ENCODE data around the gene PFN2.
"Not testable (repeated sequence)": the region's sequence is repeated elsewhere in the genome, so short reads cannot be mapped to it uniquely, and the experiment has no call there.

The PFN2 gene

DNA sequence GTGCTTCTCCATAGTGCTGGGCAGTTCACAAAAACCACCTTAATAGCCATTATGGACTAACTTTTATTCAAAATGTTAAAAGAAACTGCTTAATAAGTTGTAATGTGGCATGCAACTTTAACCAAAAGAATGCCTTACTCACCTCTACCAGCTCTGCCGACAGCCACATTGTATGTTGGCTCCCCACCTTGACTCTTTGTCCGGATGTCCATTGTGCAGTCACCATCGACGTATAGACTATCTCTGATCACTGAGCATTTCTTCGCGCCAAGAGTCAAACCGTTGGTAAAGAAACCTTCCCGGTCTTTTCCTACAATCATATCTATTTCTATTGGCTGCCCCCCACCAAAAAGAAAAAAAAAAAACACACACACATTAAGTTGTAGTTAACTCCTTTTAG, 2.5 kb downstream of the PFN2 start:
- peak; percentile 75 for DNase-seq (ENCODE audit: low spot score)

DNA sequence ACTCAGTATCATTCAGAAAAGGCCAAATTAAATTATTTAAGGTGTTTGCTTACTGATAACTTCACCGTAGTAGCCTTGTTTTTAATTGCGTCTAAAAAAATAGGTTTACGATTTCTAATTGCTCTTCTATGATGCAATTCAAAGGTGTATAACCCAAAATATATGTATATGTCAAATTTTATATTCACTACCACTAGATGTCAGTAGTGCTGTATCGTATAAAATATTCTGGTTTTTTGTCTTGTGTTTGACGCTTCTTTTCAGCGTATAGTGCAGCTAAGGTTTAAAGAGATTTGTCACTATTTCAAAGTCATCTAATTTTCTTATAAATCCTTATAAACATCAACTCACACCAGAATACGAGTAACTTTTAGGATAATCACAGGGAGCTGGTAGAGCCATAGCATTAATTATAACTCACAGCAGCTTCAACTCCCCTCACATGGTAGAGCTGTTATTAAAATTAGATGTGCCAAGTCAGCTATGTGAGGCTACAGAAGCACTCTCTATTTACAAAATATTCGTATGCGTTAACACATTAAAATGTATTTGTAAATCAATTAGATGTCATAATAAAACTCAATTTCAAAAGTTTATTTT, 3.5 kb downstream of the PFN2 start:
- peak; percentile 76 for DNase-seq (ENCODE audit: low spot score)

DNA sequence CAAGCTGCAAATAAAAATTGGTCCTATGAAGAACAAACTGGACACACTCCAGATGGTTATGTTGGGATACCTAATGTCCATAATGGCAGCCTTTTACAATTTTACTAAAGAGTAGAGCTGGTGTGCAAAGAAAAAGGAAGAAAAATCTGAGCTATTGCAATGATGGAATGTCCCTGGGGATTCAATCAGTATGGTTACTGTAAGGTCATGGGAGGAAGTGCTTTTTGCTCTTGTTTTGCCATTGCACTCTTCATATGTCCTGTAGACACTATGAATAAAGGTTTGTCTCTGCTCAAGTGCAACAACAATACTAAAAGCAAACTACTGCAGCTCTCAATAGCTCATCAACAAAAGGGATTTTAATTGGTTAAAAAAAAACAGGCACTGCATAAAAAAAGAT, 5.4 kb downstream of the PFN2 start:
- DNase-seq (ENCODE audit: low spot score): no peak

DNA sequence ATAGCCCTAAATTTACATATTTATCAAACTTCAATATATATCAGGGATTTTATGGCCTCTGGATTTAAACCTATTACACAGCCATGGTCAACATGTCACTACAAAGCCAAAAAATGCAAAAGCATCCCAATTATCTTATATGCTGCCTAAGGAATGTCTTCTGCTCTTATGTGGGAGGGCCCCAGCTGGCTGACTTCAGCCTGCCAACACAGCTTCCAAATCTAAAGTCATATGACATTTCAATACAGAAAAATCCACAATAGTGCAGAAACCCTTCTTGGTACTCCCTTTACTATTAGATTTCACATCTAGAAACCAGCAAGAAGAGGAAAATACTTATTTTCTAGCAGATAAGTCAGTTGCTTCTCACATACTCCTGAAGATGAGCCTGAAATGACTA, 6.4 kb downstream of the PFN2 start:
- no peak for DNase-seq (ENCODE audit: low spot score)

DNA sequence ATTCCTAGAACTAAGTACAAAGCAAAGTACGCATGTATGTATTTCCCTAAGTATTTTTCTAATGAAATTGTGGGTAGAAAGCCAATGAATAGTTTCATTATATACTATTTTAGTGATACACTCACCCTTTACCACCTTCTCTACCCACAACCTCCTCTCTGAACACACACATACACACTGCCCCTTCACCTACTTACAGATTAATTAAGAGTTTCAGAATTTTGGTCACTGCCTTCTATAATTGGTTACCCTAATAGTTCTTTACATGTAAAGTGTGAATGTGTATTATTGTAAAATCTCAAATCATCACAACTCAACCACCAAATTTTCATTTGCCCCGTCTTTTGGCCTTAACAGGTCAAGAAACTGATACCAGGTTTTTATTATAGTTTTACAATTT, 7.2 kb downstream of the PFN2 start:
- no peak for DNase-seq (ENCODE audit: low spot score)

DNA sequence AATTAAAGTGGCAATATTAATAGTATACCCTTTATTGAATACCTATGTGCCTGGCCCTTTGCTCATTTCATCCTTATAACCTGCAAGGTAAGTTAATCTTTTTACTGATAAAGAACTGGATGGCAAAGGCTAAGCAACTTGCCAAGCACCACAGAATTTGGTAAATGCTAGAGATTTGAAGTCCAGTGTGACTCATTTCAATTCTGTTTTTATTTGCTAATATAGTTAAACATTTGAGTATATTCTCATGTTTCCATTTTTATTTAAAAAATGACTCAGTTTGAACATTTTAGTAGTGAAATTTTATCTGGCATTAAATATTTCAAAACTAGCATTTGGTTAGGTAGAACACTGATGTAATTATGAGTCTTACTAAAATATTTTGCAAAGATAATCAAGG, 11.3 kb downstream of the PFN2 start:
- DNase-seq (ENCODE audit: low spot score): no peak

DNA sequence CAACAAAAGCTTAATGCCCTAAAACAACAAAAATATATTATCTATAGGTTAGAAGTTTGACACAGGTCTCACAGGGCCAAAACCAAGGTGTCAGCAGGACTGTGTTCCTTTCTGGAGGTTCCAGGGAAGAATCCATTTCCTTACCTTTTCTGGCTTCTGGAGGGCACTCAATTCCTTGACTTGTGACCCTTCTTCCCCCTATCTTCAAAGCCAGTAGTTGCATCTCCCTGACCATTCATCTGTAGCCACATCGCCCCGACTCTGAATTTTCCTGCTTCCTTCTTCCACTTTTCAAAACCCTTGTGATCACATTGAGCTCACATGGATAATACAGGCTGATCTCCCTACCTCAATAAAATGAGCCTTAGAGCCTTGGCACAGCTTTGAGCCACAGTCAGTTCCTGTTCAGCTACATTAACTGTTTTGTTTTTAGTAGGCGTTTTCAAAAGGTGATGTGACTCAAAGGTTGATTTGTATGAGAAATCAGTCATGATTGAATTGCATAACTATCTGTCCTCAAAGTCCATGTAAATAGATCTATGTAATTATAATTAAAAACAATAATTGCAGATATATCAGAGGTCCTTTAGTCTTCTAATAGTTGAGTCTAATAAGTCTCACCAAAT, 12.4 kb downstream of the PFN2 start:
- DNase-seq (ENCODE audit: low spot score): no peak

DNA sequence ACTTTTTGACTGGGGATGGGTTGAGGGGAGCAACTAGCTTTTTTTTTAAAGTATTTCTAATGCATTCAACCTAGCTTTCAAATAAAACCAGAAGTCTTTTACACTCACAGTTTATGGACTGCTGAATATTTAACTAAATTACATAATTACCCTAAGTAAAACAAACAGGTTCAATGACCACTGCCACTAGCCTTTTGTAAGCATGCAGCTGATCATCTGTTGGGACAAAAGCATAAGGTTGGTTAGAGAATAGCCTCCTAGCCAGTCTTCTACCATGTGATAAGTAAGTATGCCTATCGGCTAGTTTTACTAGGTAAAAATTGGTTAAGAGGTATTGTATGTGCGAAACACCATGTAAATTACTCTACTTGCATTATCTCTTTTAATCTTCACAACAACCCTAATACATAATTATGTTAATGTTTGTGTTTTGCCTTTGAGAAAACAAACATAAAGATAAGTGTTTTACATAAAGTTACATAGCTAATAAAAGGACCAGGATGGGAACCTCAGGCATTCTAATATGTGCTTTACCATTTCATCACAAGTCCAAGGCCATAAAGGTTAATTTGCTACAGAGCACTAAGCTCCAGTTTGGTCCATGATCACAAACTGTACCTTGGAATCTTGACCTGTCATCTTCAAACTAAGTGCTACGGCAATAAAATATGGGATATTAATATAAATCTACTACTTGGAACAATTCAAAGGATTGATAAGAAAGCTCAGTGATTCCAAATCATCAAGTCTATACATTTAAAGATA, 13.2 kb downstream of the PFN2 start:
- no peak for DNase-seq (ENCODE audit: low spot score)

DNA sequence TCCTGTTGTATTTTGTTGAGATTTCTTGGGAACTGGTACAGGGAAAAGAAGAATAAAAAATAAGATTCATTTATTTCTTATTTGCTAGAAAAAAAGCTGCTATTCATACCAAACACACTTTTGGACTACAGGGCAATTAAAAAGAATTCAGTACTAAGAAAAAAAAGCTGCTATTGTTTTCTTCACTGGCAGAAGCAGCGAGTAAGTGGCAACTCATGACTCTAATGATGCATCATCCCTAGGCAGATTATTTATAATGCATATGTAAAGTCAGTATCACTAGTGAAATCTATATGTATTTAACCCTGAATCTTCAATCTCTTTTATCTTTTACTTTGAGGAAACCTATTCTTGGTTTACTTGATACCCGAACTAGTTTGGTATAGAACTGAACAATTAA, 15.2 kb downstream of the PFN2 start:
- DNase-seq (ENCODE audit: low spot score): no peak

DNA sequence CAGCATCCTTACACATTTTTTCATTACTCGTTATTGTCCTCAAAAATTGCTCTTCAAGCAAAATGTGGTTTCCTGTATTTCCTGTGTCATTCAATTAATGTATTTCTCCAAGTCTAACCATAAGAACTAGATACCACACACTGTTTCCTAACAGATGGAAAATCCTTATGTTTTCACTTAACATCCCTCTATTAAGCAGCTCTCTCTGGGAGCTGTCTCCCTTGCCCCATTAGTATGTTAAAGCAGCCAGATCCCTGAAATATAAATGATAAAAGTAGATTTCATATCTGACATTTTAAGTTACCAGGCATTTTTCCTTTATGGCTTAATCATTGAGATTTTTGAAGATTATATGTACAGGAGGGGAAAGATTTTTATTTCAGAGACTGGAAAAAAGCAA, 15.9 kb downstream of the PFN2 start:
- no peak for DNase-seq (ENCODE audit: low spot score)

DNA sequence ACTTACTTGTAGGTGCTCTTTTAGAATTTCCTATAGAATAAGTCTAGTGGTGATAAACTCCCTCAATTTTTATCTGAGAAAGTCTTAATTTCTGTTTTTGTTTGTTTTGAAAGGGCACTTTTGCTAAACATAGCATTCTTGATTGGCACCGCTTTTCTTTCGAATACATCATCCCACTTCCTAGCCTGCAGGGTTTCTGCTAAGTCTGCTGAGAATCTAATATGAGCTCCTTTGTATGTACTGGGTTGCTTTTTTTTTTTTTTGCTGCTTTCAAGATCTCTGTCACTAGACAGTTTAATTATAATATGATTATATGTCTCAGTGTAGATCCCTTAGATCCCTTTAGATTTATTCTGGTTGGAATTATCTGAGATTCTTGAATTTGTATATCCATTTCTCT, 21.5 kb downstream of the PFN2 start:
- DNase-seq (ENCODE audit: low spot score): no peak

DNA sequence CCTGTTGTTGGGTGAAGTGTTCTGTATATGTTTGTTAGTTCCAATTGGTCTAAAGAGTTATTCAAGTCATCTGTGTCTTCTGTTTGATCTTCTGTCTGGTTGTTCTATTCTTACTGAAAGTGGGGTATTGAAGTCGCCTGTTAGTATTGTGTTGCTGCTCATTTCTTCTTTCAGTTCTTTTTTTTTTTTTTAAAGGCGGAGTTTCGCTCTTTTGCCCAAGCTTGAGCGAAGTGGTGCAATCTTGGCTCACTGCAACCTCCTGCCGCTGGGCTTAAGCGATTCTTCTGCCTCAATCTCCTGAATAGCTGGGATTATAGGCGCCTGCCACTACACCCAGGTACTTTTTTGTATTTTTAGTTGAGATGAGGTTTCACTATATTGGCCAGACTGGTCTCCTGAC, 23.5 kb downstream of the PFN2 start:
- DNase-seq (ENCODE audit: low spot score): no peak

DNA sequence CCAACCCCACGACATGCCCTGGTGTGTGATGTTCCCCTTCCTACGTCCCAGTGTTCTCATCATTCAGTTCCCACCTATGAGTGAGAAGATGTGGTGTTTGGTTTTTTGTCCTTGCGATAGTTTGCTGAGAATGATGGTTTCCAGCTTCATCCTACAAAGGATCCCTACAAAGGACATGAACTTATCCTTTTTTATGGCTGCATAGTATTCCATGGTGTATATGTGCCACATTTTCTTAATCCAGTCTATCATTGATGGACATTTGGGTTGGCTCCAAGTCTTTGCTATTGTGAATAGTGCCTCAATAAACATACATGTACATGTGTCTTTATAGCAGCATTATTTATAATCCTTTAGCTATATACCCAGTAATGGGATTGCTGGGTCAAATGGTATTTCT, 26.7 kb downstream of the PFN2 start:
- DNase-seq (ENCODE audit: low spot score): not testable (repeated sequence)

DNA sequence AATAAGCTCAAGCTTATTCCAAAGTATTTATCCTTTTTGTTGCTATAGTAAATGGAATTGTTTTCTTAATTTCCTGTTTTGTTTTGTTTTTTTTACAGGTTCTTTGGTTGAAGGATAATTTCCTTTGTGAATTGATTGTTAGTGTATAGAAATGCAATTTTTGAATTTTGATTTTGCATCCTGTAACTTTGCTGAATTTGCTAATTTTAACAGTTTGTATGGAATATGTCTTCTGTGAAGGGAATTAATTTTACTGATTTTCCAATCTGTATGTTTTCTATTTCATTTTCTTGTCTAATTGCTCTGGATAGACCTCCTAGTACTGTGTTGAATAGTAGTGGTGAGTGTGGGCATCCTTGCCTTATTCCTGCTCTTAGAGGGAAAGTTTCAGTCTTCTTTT, 28.3 kb downstream of the PFN2 start:
- DNase-seq (ENCODE audit: low spot score): no peak

DNA sequence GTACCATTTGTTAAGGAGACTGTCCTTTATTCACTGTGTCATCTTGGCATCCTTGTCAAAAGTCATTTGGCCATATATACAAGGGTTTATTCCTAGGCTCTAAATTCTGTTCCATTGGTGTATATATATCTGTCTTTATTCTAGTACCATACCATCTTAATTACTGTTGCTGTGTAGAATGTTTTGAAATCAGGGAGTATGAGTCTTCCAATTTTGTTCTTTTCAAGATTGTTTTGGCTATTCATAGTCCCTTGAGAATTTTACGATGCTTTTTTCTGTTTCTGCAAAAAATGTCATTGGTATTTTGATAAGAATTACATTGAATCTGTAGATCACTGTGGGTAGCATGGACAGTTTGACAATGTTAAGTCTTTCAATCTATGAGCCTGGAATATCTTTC, 28.7 kb downstream of the PFN2 start:
- DNase-seq (ENCODE audit: low spot score): no peak

DNA sequence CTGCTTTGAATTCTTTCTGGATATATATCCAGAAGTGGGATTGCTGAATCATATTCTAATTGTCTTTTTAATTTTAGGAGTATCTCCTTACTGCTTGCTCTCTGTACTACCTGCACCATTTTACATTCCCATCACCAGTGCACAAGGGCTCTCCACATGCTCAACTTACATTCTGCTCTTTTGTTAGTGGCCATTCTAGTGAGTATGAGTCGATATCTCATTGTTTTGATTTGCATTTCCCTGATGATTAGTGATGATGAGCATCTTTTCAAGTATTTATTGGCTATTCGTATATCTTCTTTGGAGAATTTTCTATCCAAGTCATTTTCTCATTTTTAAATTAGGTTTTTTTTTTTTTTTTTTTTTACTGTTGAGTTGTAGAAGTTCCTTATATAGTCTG, 29.5 kb downstream of the PFN2 start:
- DNase-seq (ENCODE audit: low spot score): no peak

DNA sequence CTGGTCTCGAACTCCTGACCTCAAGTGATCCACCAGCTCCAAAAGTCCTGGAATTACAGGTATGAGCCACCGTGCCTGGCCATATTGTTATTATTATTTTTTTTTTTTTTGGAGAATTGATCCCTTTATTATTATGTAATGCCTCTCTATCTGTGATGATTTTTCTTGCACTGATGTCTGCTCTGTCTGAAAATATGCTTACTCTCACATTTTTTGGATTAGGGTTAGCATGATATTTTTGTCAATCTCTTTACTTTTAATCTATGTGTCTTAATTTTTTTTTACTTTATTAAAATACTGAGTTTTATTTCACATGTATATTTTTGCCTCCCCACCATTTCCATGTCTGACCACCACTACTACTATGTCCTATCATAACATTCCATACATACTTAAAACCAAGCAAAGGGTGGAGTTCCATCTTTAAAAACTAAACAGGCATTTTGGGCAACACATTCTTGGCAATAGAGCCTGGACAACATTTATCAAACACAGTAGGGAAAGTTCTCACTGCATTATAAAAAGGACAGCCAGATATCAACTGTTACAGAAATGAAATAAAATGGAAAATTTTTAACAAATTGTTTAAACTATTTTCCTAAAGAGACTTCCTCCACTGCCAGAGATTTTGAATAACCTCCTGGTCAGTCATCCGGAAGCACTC, 32.2 kb downstream of the PFN2 start:
- DNase-seq (ENCODE audit: low spot score): not testable (repeated sequence)

DNA sequence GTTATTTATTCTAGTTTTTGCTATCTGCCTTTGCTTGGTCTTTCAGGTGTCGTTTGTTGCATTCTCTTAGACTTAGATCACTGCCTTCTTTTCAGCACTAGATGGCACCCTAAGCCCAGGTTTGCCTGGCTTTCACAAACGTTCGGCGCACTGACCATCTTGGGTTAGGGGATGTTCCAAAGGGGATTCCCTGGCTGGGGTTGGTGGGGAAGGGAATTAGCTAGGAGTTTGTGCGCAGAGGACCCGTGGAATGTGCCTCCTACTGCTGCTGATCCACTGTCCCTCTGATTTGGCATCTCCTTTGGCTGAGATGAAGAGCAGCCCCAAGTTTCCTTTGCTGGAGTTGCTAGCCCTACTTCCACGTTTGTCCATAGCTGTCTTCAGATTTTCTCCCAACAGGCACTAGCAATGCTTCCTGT, 33.9 kb downstream of the PFN2 start:
- peak; percentile 46 for DNase-seq (ENCODE audit: low spot score)

DNA sequence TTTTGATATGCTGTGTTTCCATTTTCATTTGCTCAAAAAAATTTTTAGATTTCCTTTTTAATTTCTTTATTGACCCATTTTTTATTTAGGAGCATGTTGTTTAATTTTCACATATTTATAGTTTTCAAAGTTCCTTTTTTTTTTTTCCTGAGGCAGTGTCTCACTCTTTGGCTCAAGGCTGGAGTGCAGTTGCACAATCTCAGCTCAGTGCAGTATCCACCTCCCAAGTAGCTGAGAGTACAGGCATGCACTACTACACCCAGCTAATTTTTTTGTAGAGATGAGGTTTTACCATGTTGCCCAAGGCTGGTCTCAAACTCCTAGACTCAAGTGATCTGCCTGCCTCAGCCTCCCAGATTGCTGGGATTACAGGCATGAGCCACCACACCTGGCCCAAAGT, 36.2 kb downstream of the PFN2 start:
- no peak for DNase-seq (ENCODE audit: low spot score)

DNA sequence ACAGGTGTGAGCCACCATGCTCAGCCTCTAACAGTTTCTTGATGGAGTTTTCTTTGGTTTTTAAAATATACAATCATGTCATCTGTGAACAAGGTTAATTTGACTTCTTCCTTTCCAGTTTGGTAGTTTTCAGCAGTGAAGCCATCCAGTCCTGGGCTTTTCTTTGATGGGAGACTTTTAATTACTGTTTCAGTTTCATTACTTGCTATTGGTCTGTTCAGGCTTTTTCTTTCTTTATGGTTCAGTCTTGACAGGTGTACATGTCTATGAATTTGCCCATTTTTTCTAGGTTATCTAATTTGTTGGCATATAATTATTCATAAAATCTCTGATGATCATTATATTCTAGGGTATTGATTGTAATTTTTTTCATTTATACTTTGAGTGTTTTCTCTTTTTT, 36.8 kb downstream of the PFN2 start:
- no peak for DNase-seq (ENCODE audit: low spot score)

DNA sequence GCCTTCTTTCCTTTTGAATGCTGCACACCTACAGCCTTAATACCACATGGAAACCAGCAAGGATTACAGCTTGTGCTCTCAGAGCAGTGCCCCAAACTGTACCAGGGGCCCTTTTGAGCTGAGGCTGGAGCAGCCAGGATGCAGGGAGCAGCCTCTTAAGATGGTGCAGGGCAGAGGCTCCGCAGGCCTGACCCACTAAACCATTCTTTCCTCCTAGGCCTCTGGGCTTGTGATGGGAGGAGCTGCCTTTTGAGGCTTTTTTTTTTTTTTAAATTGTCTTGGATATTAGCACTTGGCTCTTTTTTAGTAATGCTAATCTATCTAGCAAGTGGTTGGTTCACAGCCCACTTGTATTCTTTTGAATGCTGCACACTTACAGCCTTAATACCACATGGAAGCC, 37.7 kb downstream of the PFN2 start:
- no peak for DNase-seq (ENCODE audit: low spot score)

DNA sequence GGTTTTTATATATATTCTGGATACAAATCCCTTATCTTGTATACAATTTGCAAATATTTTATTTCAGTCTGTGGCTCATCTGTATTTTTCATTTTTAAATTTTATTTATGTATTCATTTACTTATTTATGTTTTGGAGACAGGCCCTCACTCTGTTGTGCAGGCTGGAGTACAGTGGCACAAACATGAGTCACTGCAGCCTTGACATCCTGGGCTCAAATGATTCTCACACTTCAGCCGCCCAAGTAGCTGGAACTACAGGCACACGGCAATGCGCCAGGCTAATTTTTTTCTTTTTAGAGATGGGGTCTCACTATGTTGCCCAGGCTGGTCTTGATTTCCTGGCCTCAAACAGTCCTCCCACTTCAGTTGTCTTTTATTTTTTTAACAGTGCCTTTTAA, 50.6 kb downstream of the PFN2 start:
- no peak for DNase-seq (ENCODE audit: low spot score)

DNA sequence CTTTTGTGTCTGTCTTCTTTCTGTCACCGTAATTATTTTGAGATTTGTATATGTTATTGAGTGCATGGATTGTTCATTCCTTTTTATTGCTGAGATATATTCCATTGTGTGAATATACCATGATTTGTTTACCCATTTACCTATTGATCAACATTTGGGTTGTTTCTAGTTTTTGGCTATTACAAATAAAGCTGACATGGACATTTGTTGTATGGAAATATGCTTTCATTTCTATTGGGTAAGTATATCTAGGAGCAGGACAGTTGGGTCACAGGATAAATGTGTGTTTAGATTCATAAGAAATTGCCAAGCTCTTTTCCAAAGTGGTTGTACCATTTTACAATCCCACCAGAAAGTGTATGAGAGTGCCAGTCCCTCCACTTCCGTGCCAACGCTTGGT, 51.2 kb downstream of the PFN2 start:
- no peak for DNase-seq (ENCODE audit: low spot score)

Measured in RKO (cell line).